Activated B cell treated with CpG ODN at 0.5 μM for 24 hours (primary cell): Measurements from ENCODE around the gene USP27X. TPM values are rescaled to one million over a fixed set of nuclear protein-coding genes. Genes with fewer than 3 reads are reported as not detected.
A peak's percentile ranks its signal among the peaks of the same experiment; 100 is the strongest.

Source experiments
- ATAC-seq: fragments of 200-7000 bp; cut with Tn5 transposase; one replicate; pipeline ENCODE4 v1.10.0; 2021; ENCODE audit warnings: low read depth, mild to moderate bottlenecking, moderate library complexity
- CTCF ChIA-PET: fragments of 350-600 bp; sonication (Branson Sonifier 250); formaldehyde crosslinking; loops from one replicate; lab custom pipeline; 2021; ENCODE audit warnings: antibody characterized with exemption; lab: Charles Lee
- POLR2A ChIA-PET: fragments of 350-600 bp; sonication (Branson Sonifier 250); formaldehyde crosslinking; loops from one replicate; lab custom pipeline; 2021; ENCODE audit warnings: antibody characterized with exemption; lab: Charles Lee
- DNase-seq: peaks from one replicate; pipeline ENCODE4 v3.0.0; 2022
- H3K27ac Mint-ChIP-seq: one replicate; pipeline ENCODE4 v1.8.0; 2020; ENCODE audit warnings: mixed read lengths
- H3K27me3 Mint-ChIP-seq: one replicate; pipeline ENCODE4 v1.8.0; 2021; ENCODE audit warnings: mixed read lengths
- H3K36me3 Mint-ChIP-seq: one replicate; pipeline ENCODE4 v1.8.0; 2021; ENCODE audit warnings: low read depth, mixed read lengths
- H3K4me1 Mint-ChIP-seq: one replicate; pipeline ENCODE4 v1.8.0; 2021; ENCODE audit warnings: mixed read lengths
- H3K4me3 Mint-ChIP-seq: one replicate; pipeline ENCODE4 v1.8.0; 2020; ENCODE audit warnings: mild to moderate bottlenecking, mixed read lengths
- H3K9me3 Mint-ChIP-seq: one replicate; pipeline ENCODE4 v1.8.0; 2020; ENCODE audit warnings: mixed read lengths
- CTCF ChIP-seq: fragments of 200-600 bp; IDR thresholded peaks from one replicate; pipeline ENCODE4 v1.8.0; 2022; ENCODE audit warnings: antibody characterized with exemption, mild to moderate bottlenecking
- intact Hi-C: fragments of 100-400 bp; cut with micrococcal nuclease; formaldehyde crosslinking; loops from one replicate; pipeline ENCODE4 v1.15.1; 2024
- total RNA-seq: library from RNA; stranded (reverse); gene quantifications from 2 replicates; pipeline ENCODE4 v1.2.3, GENCODE V29; 2022

The USP27X gene
- total RNA-seq, 1 donor from 2014 or later = 2.8 TPM

GRCh38 chrX:49919617-49920016, 40.3 kb downstream of the USP27X start:
- ATAC-seq (no peak), DNase-seq (no peak)
- POLR2A ChIA-PET = no interaction called here
- CTCF ChIA-PET = interaction anchor here (1.3 kb wide), 4 partner anchors 36 to 661 kb away, joined by 3 to 6 read pairs (median 4); partner anchors contain the start of gene USP27X
- Mint-ChIP-seq H3K4me1 (peaks cover 9% of the 10 kb centered on the region), H3K27ac (no peak overlapping the region), H3K4me3 (no peak overlapping the region), H3K36me3 (no peaks in the 10 kb centered on the region), H3K27me3 (no peaks in the 10 kb centered on the region), H3K9me3 (no peaks in the 10 kb centered on the region)
- intact Hi-C loops = loop anchor here (2.0 to 5.0 kb wide), 4 partner anchors 41 to 983 kb away; partner anchors contain the start of gene USP27X
- no peak for TF ChIP-seq CTCF

- Mint-ChIP-seq H3K4me3 (no peak overlapping the region), H3K36me3 (no peaks in the 10 kb centered on the region), H3K27ac (no peak overlapping the region), H3K9me3 (no peaks in the 10 kb centered on the region), H3K4me1 (peaks cover 9% of the 10 kb centered on the region), H3K27me3 (no peaks in the 10 kb centered on the region)
- ATAC-seq = no peak
- intact Hi-C loops = no loop called here
- no peak for TF ChIP-seq CTCF
- DNase-seq = no peak
- CTCF ChIA-PET = no interaction called here
- POLR2A ChIA-PET = no interaction called here
These were observed 41.8 kb downstream of the USP27X start for GRCh38 chrX:49921109-49921508.

GRCh38 chrX:49922291-49923241, 43.3 kb downstream of the USP27X start, which contains the start of gene CLCN5:
Gene CLCN5, plus strand, starts transcription at chrX:49922596. Its CDS starts 2,703 bp downstream, at chrX:49925299.
- intact Hi-C loops = loop anchor here (1.0 kb wide), 1 partner anchor 43 kb away; the partner anchor contains the start of gene USP27X
- no peaks in the 10 kb centered on the region for H3K27me3 Mint-ChIP-seq
- peak within 1 kb of the TSS; percentile 68 for H3K27ac Mint-ChIP-seq
- TF ChIP-seq CTCF = no peak
- ChIA-PET POLR2A (interaction anchor here (0.6 to 1.0 kb wide), 4 partner anchors 43 to 1459 kb away, joined by 3 to 7 read pairs (median 4); partner anchors contain the start of gene USP27X), CTCF (no interaction called here)
- peaks cover 5% of the 10 kb centered on the region for H3K36me3 Mint-ChIP-seq
- H3K9me3 Mint-ChIP-seq = no peaks in the 10 kb centered on the region
- DNase-seq (peak; percentile 81), ATAC-seq (peak; percentile 92)
- H3K4me3 Mint-ChIP-seq = peak within 1 kb of the TSS; percentile 83
- H3K4me1 Mint-ChIP-seq = peaks cover 9% of the 10 kb centered on the region

- intact Hi-C loops = no loop called here
- CTCF ChIA-PET = no interaction called here
These were observed 45.9 kb downstream of the USP27X start for GRCh38 chrX:49925176-49925575.

More at GRCh38 chrX:49925176-49925575, 45.9 kb downstream of the USP27X start:
- Mint-ChIP-seq H3K27me3 (no peaks in the 10 kb centered on the region), H3K9me3 (no peaks in the 10 kb centered on the region), H3K36me3 (peaks cover 5% of the 10 kb centered on the region), H3K4me3 (no peak overlapping the region), H3K27ac (no peak overlapping the region), H3K4me1 (peaks cover 9% of the 10 kb centered on the region)
- DNase-seq (no peak), ATAC-seq (no peak)
- POLR2A ChIA-PET = no interaction called here
- TF ChIP-seq CTCF = no peak
